NB4 (cell line): ENCODE results near the gene GFOD1.

Experiments
- CTCF ChIP-seq: IDR thresholded peaks from one replicate; pipeline ENCODE4 v1.5.1; 2012; ENCODE audit warnings: low read depth, low read length
- MAX ChIP-seq: IDR thresholded peaks from 2 replicates; pipeline ENCODE4 v1.6.1; 2011; ENCODE audit warnings: low read depth, low read length

GRCh38 chr6:13355043-13355945 is 132.1 kb downstream of the GFOD1 start:
- TF ChIP-seq CTCF, result no peak
- TF ChIP-seq MAX, result no peak
